HG02870 (cell line): ENCODE data around the gene ADGRV1.
"Not testable (repeated sequence)": the region's sequence is repeated elsewhere in the genome, so short reads cannot be mapped to it uniquely, and the experiment has no call there.

Source experiments
- ATAC-seq: cut with Tn5 transposase; IDR thresholded peaks from one replicate; pipeline ENCODE4 v1.9.1; 2021; ENCODE audit warnings: mild to moderate bottlenecking, moderate library complexity; ENCODE audit not compliant: unreplicated experiment

Gene ADGRV1

DNA sequence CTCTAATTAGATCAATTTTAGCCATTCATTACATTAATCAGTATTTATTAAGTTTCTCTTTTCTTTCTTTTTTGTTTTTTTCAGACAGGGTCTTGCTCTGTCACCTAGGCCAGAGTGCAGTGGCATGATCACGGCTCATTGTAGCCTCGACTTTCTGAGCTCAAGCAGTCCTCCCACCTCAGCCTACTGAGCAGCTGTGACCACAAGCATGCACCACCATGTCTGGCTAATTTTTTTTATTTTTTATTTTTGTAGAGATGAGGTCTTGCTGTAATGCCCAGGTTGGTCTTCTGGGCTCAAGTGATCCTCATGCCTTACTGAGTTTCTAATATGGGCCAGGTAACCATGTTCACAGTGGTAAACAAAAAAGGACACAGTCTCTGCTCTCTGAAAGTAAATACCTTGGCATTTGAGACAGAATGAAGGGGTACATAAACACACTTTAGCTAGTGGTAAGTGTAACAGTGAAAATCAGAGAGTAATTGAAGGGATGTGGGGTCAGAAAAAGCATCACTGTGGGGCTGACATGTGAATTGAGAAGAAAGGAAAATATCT, 336.3 kb downstream of the ADGRV1 start:
- no peak for ATAC-seq

DNA sequence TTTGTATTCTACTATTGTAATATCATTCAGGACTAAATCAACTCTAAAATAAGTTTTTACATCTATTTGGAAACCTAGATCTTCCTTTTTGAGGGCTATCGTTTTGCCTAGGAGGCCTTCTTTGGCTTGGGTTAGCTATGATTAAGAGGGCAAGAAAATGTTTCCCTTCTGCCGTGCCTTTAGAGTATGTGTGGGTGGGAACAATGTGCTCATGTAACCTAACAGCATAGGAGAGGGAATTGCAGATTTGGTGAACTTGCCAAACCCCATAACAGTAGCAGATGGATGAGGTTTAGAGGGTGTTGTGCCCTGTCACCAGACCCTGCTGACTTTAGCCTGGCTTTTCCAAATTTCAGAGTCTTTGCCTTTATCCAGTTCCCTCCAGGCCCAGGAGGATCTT, 339.0 kb downstream of the ADGRV1 start:
- no peak for ATAC-seq

DNA sequence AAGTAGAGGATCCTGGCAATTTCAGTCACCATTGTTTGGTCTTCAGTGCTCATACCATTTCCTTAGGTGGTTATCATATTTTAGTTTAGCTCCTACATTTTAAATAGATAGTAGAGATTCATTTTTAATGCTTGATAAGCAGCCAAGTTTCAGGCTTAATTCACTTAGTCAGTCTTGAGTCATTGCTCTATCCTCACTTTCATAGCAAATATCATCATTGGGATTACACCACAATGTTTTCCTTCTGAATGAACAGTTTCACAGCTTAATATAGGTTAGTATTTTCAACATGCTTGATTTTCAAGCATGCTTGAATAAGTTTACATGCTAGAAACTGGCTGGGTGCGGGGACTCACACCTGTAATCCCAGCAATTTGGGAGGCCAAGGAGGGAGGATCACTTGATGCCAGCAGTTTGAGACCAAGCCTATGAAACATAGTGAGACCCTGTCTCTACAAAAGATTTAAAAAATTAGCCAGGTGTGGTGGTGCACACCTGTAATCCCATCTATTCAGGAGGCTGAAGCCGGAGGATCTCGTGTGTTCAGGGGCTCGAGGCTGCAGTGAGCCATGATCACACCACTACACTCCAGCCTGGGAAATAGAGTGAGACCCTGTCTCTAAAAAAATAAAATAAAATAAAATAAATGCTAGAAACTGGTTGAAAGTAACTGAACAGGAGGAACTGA, 339.9 kb downstream of the ADGRV1 start:
- ATAC-seq = no peak

DNA sequence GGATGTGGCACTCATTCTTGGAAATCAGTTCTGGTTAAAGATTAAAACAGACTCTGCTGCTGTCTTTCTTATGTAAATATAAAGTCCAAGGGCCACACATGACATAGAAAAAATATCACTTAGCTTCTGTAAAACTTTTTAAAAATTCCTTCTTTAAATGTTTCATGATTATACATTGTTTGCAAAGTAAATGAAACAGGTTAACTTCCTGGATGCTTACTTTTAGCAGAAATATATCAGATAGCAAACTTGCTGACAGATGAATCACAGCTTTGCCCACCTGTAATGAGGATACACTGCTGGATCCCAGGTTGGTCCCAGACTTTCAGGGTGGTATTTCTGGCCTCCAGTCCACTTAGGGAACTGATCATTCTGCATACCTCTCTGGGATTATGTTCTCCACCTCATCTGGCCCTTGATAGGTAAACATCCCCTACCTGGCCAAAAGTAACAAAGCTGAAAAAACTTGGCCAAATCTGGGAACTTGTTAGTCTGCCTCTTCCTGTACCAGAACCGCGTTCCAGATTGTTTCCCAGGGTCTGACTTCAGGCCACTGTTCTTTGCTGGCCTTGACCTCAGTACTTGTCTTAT, 340.5 kb downstream of the ADGRV1 start:
- no peak for ATAC-seq

DNA sequence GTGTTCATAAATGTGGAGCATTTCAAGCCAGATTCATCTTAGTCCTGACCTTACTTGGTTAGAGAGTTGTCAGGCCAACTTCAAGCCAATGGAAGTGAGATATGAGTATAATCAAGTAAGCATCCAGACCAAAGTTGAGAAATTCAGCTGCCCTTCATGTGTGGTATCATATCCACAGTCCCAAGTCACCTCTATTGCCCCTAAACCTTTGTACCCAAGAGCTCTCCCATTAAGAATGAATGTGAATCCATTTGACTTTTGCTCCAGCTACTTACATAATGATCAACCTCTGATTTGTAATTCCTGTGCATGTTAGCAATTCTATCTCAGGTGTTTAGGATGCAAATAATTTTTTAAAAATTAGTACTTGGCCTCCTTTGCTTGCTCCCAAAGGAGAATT, 342.7 kb downstream of the ADGRV1 start:
- no peak for ATAC-seq

DNA sequence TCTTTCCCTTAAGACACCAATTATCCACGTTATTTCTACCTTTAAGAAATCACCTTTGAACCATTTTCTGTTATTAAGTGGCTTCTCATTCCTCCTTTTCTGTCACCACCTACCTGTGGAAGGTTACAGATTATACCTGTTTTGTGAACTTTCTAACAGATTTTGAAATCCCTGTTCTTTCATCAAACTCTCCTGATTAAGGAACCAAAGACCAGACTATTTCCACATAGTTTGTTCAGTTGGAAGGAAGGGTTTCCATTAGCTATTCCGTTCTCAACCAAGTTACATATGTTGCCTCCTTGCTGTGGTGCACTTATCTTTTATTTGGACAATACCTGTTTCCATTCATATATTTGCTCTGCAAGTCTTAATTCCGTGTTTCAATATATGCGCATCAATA, 343.6 kb downstream of the ADGRV1 start:
- no peak for ATAC-seq

DNA sequence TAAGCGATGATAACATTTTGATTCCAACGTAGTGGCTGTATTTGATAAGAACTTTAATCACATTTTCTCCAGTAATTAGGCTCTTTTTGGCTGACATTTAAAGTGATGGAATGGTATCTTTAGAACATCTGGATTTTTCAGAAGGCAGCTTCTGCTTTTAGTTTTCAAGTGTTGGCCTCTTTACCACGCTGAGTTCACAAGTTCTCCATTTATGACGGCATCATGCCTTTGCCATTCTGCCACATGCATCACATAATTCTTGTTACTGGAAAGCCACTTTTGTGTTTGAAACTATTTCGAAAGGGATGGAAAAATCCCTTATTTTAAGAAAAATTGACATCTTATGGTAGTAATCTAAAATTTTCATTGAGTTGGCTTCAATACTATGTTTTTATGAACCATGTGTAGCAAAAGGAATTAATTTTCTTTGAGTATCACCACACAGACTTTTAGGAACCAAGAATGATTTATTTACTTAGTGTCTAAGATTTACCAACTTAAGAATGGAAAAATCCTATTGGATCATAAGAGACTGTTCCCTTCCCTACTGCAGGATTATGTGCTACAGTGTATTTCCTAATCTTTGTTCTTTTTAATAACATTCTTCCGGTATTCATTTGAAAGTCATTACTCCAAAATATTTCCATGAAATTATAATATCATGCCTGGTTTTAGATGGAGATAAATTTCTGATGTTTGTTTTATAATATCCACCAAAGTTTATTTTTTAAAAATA, 344.2 kb downstream of the ADGRV1 start:
- ATAC-seq = no peak

DNA sequence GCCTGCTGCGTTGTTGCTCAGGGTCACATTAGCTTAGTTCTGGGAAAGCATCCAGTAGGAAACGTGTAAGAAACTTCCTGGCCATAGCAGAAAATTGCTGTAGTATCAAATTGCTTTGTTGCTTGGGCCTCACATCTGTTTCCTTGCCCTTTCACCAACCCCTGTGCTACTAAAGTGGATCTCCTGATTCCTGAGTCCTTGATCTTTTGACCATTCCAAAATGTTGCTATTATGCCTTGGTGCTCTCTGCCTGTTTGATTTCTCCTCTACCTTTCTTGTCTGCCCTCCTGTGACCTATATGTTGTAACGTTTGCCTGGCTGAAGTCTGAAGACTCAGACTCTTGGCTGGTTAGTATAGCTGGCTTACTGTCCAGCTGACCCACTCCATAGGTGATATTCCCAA, 350.5 kb downstream of the ADGRV1 start:
- ATAC-seq = no peak

DNA sequence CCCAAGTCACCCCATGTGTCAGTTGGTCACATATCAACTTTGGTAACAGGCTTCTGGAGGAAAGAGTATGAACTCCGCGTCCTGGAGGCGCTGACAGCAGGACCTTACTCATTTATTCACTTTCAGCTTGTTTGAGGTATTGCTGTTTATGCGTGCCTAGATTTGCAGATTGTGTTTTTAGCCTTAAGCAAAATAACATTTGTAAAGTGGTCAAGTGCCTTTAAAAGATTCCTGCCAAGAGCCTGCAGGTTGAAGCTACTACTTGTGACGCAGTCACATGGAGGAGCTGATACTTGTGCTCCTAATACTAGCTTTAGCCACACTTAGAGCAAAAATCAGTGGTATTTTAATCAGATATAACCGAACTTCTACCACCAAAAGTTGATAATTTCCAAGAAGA, 351.3 kb downstream of the ADGRV1 start:
- ATAC-seq = no peak

DNA sequence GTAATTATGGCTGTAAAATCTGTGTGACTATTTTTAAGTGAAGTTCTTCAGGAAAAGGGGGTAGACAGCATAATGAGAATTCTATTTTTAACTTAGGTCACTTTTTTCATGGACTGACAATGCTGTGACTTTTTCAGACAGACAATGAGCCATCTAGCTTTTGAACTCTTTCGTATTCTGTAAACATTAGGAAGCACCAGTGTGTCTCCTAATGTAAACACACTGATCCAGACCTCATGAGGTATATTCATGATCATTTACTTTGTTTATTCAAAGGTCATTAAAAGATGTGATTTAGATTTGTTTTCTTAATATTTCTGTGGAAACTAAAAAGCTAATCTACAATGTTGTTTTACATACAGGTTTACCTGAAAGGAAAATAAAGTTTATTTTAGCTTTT, 352.6 kb downstream of the ADGRV1 start:
- no peak for ATAC-seq

DNA sequence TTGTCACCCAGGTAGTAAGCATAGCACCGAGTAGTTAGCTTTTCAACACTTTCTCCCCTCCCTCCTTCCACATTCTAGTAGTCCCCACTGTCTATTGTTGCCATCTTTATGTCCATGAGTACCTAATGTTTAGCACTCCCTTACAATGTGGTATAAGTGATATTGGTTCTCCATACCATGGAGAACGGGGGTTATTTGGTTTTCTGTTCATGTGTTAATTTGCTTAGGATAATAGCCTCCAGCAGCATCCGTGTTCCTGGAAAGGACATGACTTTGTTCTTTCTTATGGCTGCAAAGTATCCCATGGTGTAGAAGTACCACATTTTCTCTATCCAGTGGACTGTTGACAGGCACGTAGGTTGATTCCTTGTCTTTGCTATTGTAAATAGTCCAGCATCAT, 353.9 kb downstream of the ADGRV1 start:
- no peak for ATAC-seq

DNA sequence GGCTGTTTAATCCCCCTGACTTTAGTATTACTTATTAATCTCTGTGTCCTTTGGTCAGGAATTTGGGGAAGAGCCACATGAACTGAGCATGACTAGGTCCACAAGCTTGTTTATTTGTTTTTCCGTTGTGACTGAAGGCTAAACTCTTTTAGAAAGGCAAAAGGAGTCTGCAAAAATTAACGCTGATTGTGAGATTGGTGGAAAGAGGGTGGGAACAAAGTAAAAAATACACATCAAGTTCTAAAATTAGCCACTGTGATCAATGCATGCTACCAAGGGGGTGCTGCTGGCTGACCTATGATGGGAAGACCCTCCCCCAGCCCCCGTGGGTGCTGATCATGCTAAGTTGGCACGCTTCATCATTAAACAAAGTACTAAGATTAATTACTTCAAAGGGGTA, 356.8 kb downstream of the ADGRV1 start:
- ATAC-seq = no peak

DNA sequence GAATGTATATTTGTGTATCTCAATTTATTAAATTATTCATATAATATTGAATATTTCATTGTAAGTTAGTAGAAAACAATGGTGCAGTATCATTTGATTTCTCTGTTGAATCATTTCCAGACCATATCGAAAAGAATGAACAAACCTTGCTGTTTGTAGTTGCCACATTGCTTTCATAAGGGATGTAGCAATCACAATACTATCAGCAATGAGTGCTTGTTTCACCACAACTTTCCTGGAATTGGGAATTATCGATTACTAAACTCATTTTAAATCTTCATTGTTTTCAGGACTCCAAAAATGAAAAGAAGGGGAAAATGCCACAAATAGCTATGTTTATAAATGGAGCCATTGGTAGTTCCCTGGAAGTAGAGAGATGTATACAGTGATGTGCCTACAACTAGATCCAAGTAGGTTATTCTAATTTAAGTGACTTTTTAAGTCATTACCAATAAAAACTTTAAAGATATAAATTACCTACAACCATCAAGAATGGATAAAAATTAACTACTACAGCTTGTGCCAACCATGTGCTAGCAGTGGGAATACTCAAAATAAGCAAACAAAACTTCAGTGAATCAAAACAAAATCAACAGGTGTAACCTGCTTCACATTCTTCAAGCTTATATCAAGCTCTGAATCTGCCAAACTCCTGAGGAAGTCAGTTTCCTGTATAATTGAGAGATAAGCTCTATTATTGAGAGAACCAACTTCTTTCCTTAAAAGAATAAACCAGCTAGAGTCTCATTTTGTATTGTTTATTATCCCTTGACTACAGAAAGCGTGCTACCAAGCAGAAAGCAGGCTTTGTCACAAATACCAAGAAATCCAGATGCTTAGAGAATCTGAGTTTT, 358.6 kb downstream of the ADGRV1 start:
- no peak for ATAC-seq

DNA sequence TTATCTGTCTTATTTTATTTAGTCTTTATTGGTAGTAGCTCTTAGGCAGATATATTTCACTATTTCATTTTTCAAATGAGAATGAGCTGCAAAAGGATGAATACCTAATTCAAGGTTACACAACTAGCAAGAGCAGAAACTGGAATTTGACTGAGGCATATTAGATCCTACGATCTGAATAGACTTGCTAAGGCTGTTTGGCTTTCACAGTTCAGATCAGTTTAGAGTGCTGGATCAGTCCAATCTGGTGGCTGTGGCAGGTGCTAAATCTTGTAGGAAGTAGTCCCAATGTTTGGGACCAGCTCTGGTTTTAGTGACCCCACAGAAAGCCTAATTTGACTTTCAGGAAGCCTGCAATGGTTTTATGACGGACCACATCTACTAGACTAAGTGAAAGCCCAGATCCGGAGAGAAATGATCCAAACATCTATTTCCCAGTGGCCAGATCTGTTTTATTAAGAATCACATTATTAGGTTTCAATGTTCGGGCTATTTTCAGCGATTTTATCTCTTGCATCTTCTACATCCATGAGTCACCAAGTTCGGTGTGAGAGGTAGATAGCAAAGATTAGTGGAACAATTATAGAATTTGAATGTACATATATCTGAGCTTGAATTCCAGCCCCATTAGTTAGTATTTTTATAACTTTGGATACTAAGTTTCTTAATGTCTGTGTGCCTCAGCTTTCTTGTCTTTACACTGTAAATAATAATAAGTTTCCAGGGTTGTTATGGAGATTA, 359.5 kb downstream of the ADGRV1 start:
- ATAC-seq = no peak

DNA sequence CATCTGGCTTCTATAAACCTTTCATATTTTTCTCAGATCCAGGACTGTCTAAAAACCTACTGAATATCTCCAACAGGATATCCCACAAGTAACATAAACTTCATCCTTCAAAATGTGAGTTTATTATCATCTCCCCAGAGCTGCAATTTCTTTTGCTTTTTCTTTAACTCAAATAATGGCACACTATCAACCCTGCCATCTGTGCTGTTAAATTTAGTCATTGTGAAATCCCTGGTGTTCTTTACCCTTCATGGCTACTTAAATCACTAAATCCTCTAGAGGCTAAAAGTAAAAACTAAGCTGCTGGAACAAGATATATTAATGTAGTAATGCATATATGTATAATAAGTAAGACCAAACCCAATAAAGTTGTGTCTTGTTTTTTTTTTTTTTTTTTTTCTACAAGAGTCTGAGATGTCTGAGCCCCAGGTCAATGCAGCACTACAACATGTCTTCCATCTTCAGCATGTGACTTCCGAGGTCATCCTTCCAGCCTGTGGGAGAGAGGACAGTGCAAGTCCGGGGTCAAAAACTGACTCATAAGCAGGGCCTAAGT, 362.9 kb downstream of the ADGRV1 start:
- ATAC-seq = no peak

DNA sequence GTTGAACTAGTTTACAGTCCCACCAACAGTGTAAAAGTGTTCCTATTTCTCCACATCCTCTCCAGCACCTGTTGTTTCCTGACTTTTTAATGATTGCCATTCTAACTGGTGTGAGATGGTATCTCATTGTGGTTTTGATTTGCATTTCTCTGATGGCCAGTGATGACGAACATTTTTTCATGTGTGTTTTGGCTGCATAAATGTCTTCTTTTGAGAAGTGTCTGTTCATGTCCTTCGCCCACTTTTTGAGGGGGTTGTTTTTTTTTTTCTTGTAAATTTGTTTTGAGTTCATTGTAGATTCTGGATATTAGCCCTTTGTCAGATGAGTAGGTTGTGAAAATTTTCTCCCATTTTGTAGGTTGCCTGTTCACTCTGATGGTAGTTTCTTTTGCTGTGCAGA, 365.6 kb downstream of the ADGRV1 start:
- not testable (repeated sequence) for ATAC-seq

DNA sequence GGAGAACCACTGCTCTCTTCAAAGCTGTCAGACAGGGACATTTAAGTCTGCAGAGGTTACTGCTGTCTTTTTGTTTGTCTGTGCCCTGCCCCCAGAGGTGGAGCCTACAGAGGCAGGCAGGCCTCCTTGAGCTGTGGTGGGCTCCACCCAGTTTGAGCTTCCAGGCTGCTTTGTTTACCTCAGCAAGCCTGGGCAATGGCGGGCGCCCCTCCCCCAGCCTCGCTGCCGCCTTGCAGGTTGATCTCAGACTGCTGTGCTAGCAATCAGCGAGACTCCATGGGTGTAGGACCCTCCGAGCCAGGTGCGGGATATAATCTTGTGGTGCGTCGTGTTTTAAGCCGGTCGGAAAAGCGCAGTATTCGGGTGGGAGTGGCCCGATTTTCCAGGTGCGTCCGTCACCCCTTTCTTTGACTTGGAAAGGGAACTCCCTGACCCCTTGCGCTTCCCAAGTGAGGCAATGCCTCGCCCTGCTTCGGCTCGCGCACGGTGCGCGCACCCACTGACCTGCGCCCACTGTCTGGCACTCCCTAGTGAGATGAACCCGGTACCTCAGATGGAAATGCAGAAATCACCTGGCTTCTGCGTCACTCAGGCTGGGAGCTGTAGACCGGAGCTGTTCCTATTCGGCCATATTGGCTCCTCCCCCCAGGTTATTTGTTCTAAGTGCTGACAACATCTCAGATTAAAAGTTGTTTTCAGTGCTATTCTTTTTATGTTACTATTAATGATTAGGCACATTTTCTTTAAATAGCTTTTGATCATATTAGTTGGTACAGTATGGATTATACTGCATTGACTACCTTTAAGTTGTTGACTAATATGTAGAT, 370.6 kb downstream of the ADGRV1 start:
- ATAC-seq = not testable (repeated sequence)

DNA sequence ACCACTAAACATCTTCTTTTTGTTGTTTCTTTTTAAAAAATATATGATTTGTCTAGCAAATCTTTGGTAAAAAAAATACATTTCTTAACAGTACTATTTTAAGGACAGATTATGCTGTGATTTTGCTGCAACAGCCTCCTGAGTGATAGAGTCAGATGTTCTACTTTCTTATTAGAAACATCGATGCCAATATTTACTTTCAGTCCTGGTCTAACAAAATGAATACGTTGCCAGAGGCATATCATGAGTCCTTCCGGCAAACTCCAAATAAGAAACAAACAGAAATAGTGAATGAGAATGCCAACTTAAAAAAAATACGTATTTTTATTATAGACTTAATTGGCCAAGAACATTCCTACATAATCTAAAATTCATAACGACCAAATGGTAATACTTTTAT, 371.5 kb downstream of the ADGRV1 start:
- no peak for ATAC-seq

DNA sequence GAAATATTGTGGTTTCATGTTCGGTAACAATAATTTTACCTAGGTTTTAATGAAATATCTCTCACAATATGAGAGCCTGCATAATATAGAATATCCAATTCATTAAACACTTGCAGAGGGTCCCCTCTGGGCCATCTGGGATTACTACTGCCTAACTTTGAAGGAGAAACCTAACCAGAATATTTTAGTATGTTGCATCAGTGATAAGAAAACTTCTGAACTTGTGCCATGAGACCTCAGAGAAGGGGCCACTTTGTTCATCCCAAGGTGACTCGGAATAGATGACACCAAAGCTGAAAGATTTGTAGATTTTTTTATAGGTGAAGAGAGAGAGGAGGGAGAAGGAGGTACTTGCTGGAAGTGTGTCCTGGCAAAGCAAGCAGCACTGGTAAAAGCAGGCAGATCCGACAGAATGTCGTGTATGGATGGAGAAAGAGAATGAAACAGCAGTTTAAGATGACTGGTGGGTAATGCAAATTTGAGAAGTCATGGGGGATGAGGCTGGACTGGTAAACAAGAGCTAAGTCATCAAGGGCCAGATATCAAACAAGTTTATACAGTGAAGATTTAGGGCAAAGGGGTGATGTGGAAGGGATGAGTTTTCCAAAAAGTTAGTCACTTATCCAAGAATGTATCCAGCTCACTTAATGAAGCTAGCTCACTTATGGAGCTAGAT, 372.3 kb downstream of the ADGRV1 start:
- ATAC-seq = no peak
